Keratinocyte (primary cell): ENCODE results near the gene LSM12. TPM values are rescaled to one million over a fixed set of nuclear protein-coding genes. Genes with fewer than 3 reads are reported as not detected.

Experiments
- DNase-seq: peaks from one replicate; pipeline ENCODE4 v3.0.0-alpha.2; 2011; ENCODE audit warnings: low read depth, missing footprints, low spot score
- FAIRE-seq: peaks from 2 replicates; lab custom pipeline; 2011; peaks lifted over from hg19 to GRCh38; lab: Jason Lieb, UNC
- H2AFZ ChIP-seq: 2 replicates; pipeline ENCODE4 v1.6.0; 2012; ENCODE audit warnings: low read length, control low read depth, inconsistent platforms; ENCODE audit not compliant: control insufficient read depth
- H3K27ac ChIP-seq: 2 replicates; pipeline ENCODE4 v1.5.1; 2011; ENCODE audit warnings: low read length; ENCODE audit not compliant: control insufficient read depth, insufficient read depth
- H3K27me3 ChIP-seq: 3 replicates; pipeline ENCODE4 v1.6.0; 2011; ENCODE audit warnings: low read length; ENCODE audit not compliant: control insufficient read depth, insufficient read depth; ENCODE audit errors: extremely low read depth
- H3K36me3 ChIP-seq, 2 experiments: 2 replicates in 1 of 2; 3 replicates in 1 of 2; pipeline ENCODE4 v1.5.1; 2011; ENCODE audit warnings: low read length in 2 of 2, mild to moderate bottlenecking in 1 of 2; ENCODE audit not compliant: control insufficient read depth in 2 of 2, insufficient read depth in 2 of 2; ENCODE audit errors: extremely low read depth in 1 of 2
- H3K4me1 ChIP-seq: 3 replicates; pipeline ENCODE4 v1.5.1; 2011; ENCODE audit warnings: low read length; ENCODE audit not compliant: control insufficient read depth, insufficient read depth; ENCODE audit errors: extremely low read depth
- H3K4me2 ChIP-seq: 3 replicates; pipeline ENCODE4 v1.6.0; 2011; ENCODE audit warnings: low read depth, low read length; ENCODE audit not compliant: control insufficient read depth, insufficient read depth; ENCODE audit errors: extremely low read depth
- H3K4me3 ChIP-seq, 3 experiments: fragments of 200-600 bp in 1 of 3; sonication (generic) in 1 of 3; 2 replicates in 2 of 3; 3 replicates in 1 of 3; pipeline ENCODE4 v1.5.1; 2011 to 2016; ENCODE audit warnings: low read length in 3 of 3, mild to moderate bottlenecking in 3 of 3, control low read depth in 2 of 3, inconsistent platforms in 1 of 3, low read depth in 1 of 3, mixed read lengths in 1 of 3, mixed run types in 1 of 3, moderate library complexity in 1 of 3; ENCODE audit not compliant: control insufficient read depth in 2 of 3, insufficient read depth in 2 of 3; ENCODE audit errors: extremely low read depth in 1 of 3
- H3K79me2 ChIP-seq: 2 replicates; pipeline ENCODE4 v1.6.0; 2012; ENCODE audit warnings: low read length; ENCODE audit not compliant: control insufficient read depth, insufficient read depth
- H3K9ac ChIP-seq: 3 replicates; pipeline ENCODE4 v1.6.0; 2011; ENCODE audit warnings: low read length; ENCODE audit not compliant: control insufficient read depth, insufficient read depth; ENCODE audit errors: extremely low read depth
- H3K9me1 ChIP-seq: 3 replicates; pipeline ENCODE4 v1.6.0; 2011; ENCODE audit warnings: low read length; ENCODE audit not compliant: control insufficient read depth, insufficient read depth; ENCODE audit errors: extremely low read depth
- H3K9me3 ChIP-seq: 2 replicates; pipeline ENCODE4 v1.5.1; 2012; ENCODE audit warnings: low read depth, low read length; ENCODE audit not compliant: control insufficient read depth
- H4K20me1 ChIP-seq: 3 replicates; pipeline ENCODE4 v1.6.0; 2011; ENCODE audit warnings: low read length; ENCODE audit not compliant: control insufficient read depth, insufficient read depth; ENCODE audit errors: extremely low read depth
- CTCF ChIP-seq, 3 experiments: IDR thresholded peaks in 1 of 3; conservative IDR thresholded peaks in 1 of 3; optimal IDR thresholded peaks in 1 of 3; 2 replicates in 2 of 3; 3 replicates in 1 of 3; pipeline versions ENCODE3 to v1.5.1; 2011; ENCODE audit warnings: low read length in 3 of 3, mild to moderate bottlenecking in 3 of 3, moderate library complexity in 2 of 3, control low read depth in 1 of 3, inconsistent platforms in 1 of 3; ENCODE audit not compliant: insufficient read depth in 2 of 3; ENCODE audit errors: extremely low read depth in 1 of 3
- EZH2 ChIP-seq: IDR thresholded peaks from one replicate; pipeline ENCODE4 v1.6.1; 2012; ENCODE audit warnings: inconsistent platforms, mild to moderate bottlenecking, low read length, moderate library complexity
- dilution Hi-C: fragments of 300-500 bp; cut with MboI; formaldehyde crosslinking; loops from one replicate; pipeline ENCODE4 v1.7.0; 2020; ENCODE audit warnings: low sequenced_read_pairs; ENCODE audit not compliant: extremely low pct_ligation_motif_present
- polyA plus RNA-seq, 5 experiments: library from polyadenylated mRNA; depleted of rRNA in 3 of 5; stranded (reverse) in 3 of 5; stranded (forward) in 1 of 5; unstranded in 1 of 5; fragments of >200 nt; gene quantifications; 1 replicate in 1 of 5; 2 replicates in 3 of 5; 3 replicates in 1 of 5; pipeline versions ENCODE4 v1.2.1 to v1.2.3, GENCODE V29; 2011 to 2012; ENCODE audit warnings: missing spikeins in 2 of 5, low read depth in 1 of 5, low replicate concordance in 1 of 5

LSM12 gene
- polyA plus RNA-seq, 1 donor (not counting 4 experiments of a cell fraction or from before 2014, with no cell fraction given) = 49.5 TPM

- Histone ChIP-seq H3K79me2 (no peaks in the 10 kb centered on the region), H3K27me3 (peaks cover 5% of the 10 kb centered on the region), H3K9me3 (no peaks in the 10 kb centered on the region), H3K36me3 (no peaks in the 10 kb centered on the region), H3K4me3 (no peak overlapping the region), H3K9ac (no peak overlapping the region), H3K9me1 (no peaks in the 10 kb centered on the region), H3K27ac (no peak overlapping the region), H2AFZ (no peak overlapping the region), H3K4me1 (peaks cover 18% of the 10 kb centered on the region), H3K4me2 (no peak overlapping the region), H4K20me1 (no peaks in the 10 kb centered on the region)
- TF ChIP-seq CTCF (optimal IDR thresholded peaks at IDR 0.05 in 1 of 3, IDR thresholded peaks at IDR 0.05 in 1 of 3, conservative IDR thresholded peaks at IDR 0.05 in 1 of 3; ENCODE audit: extremely low read depth in 1 of 3, insufficient read depth in 2 of 3, low read length in 3 of 3) = no peak
- no peak for TF ChIP-seq EZH2
- dilution Hi-C loops = no loop called here
- DNase-seq = no peak
- FAIRE-seq = no peak
These were observed 46.1 kb upstream of the LSM12 start for GRCh38 chr17:44112284-44113280.

DNA sequence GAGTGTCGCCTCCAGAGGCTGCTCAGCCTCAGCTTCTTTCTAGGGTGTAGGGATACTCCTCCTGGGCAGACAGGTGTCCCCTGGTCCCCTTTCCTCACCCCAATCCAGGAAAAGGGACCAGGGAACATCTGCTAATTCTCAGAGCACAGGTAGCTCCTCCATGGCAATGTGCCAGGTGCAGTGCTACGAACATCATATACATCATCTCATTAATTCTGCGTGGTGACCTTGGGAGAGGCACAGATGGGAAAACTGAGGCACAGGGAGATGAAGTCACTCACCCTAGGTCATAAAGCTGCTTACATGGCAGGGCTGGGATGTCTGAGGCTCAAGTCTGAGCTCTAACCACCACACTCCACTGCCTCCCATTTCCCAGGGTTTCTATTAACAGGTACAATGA lies 45.3 kb upstream of the LSM12 start:
- no peak for FAIRE-seq
- dilution Hi-C loops = no loop called here

More for the DNA sequence above, 45.3 kb upstream of the LSM12 start:
- no peak for DNase-seq
- Histone ChIP-seq H3K36me3 (no peaks in the 10 kb centered on the region), H3K4me1 (peaks cover 18% of the 10 kb centered on the region), H3K79me2 (no peaks in the 10 kb centered on the region), H3K9me3 (no peaks in the 10 kb centered on the region), H4K20me1 (no peaks in the 10 kb centered on the region), H3K4me2 (no peak overlapping the region), H3K27me3 (peaks cover 5% of the 10 kb centered on the region), H2AFZ (no peak overlapping the region), H3K4me3 (no peak overlapping the region), H3K27ac (no peak overlapping the region), H3K9me1 (no peaks in the 10 kb centered on the region), H3K9ac (no peak overlapping the region)
- TF ChIP-seq EZH2 (no peak), CTCF (optimal IDR thresholded peaks at IDR 0.05 in 1 of 3, IDR thresholded peaks at IDR 0.05 in 1 of 3, conservative IDR thresholded peaks at IDR 0.05 in 1 of 3; ENCODE audit: extremely low read depth in 1 of 3, insufficient read depth in 2 of 3, low read length in 3 of 3) (no peak)
